ENCODE results near the gene CD276.
"Not testable (repeated sequence)": the region's sequence is repeated elsewhere in the genome, so short reads cannot be mapped to it uniquely, and the experiment has no call there.

The CD276 gene

GRCh38 chr15:73684581-73685455 lies 635 bp downstream of the CD276 start:
- no peak for DNase-seq (ENCODE audit: low spot score)

GRCh38 chr15:73685981-73686380 lies 1.8 kb downstream of the CD276 start:
- DNase-seq (ENCODE audit: low spot score): no peak

- DNase-seq (ENCODE audit: low spot score): no peak
Measured at GRCh38 chr15:73686781-73687256, 2.6 kb downstream of the CD276 start.

GRCh38 chr15:73687351-73687750 lies 3.2 kb downstream of the CD276 start:
- DNase-seq (ENCODE audit: low spot score): no peak

- no peak for DNase-seq (ENCODE audit: low spot score)
Measured at GRCh38 chr15:73688455-73688854, 4.3 kb downstream of the CD276 start.

GRCh38 chr15:73691396-73691795 lies 7.2 kb downstream of the CD276 start:
- peak; percentile 65 for DNase-seq (ENCODE audit: low spot score)

GRCh38 chr15:73694419-73694818 lies 10.2 kb downstream of the CD276 start:
- DNase-seq (ENCODE audit: low spot score): no peak

- DNase-seq (ENCODE audit: low spot score): no peak
Measured at GRCh38 chr15:73695773-73696640, 11.8 kb downstream of the CD276 start.

- no peak for DNase-seq (ENCODE audit: low spot score)
Measured at GRCh38 chr15:73696641-73697001, 12.4 kb downstream of the CD276 start.

GRCh38 chr15:73697033-73697467 lies 12.9 kb downstream of the CD276 start:
- DNase-seq (ENCODE audit: low spot score): no peak

- DNase-seq (ENCODE audit: low spot score): no peak
Measured at GRCh38 chr15:73699249-73700040, 15.3 kb downstream of the CD276 start.

- peak; percentile 89 for DNase-seq (ENCODE audit: low spot score)
Measured at GRCh38 chr15:73700041-73700842, 16.1 kb downstream of the CD276 start.

GRCh38 chr15:73702311-73703239 lies 18.4 kb downstream of the CD276 start:
- DNase-seq (ENCODE audit: low spot score): not testable (repeated sequence)

GRCh38 chr15:73703601-73704000 lies 19.4 kb downstream of the CD276 start:
- DNase-seq (ENCODE audit: low spot score): not testable (repeated sequence)

GRCh38 chr15:73704142-73704868 lies 20.1 kb downstream of the CD276 start:
- DNase-seq (ENCODE audit: low spot score): not testable (repeated sequence)

GRCh38 chr15:73704869-73705645 lies 20.9 kb downstream of the CD276 start:
- DNase-seq (ENCODE audit: low spot score): peak; percentile 64

- no peak for DNase-seq (ENCODE audit: low spot score)
Measured at GRCh38 chr15:73708691-73709090, 24.5 kb downstream of the CD276 start.

GRCh38 chr15:73709241-73709640 lies 25.1 kb downstream of the CD276 start:
- no peak for DNase-seq (ENCODE audit: low spot score)
